ENCODE data around the gene MRTFA. TPM values are rescaled to one million over a fixed set of nuclear protein-coding genes. Genes with fewer than 3 reads are reported as not detected.

Gene MRTFA
- total and polyA plus RNA-seq, 4 donors = 7.5 to 22.0 (median 9.6) TPM

GRCh38 chr22:40616578-40616977, 19.9 kb downstream of the MRTFA start:
- TF ChIP-seq ZBTB33 (IDR thresholded peaks at IDR 0.05) = no peak
- no peak for TF ChIP-seq TAF1 (conservative IDR thresholded peaks at IDR 0.05)
- TF ChIP-seq HNF4A (conservative IDR thresholded peaks at IDR 0.05) = no peak
- 91% methylated on average over 5 of the region's 5 CpGs for WGBS

GRCh38 chr22:40613067-40613466, 23.5 kb downstream of the MRTFA start:
- H3K4me1 ChIP-seq (ENCODE audit: control insufficient read depth in 4 of 4, insufficient read depth in 4 of 4, low read length in 3 of 4) = no peaks in the 10 kb centered on the region

More at GRCh38 chr22:40616578-40616977, 19.9 kb downstream of the MRTFA start:
- Histone ChIP-seq H3K9ac (ENCODE audit: low read depth in 1 of 2, low read length in 2 of 2) (no peak overlapping the region), H3K4me3 (ENCODE audit: low read depth in 1 of 3, low read length in 3 of 3) (no peak overlapping the region), H3K4me1 (ENCODE audit: control insufficient read depth in 4 of 4, insufficient read depth in 4 of 4, low read length in 3 of 4) (no peaks in the 10 kb centered on the region), H3K9me3 (ENCODE audit: control insufficient read depth in 4 of 4, low read length in 3 of 4) (peaks cover 0 to 3% (median 0%) of the 10 kb centered on the region in 4 donors), H3K27ac (ENCODE audit: low read depth in 1 of 2, low read length in 2 of 2) (no peak overlapping the region), H3K36me3 (ENCODE audit: control insufficient read depth in 4 of 4, insufficient read depth in 3 of 4, low read depth in 1 of 4, low read length in 3 of 4) (no peaks in the 10 kb centered on the region), H3K27me3 (ENCODE audit: control insufficient read depth in 4 of 4, insufficient read depth in 4 of 4, low read length in 3 of 4) (no peaks in the 10 kb centered on the region)
- DNase-seq (ENCODE audit: low spot score) = no peak

More at GRCh38 chr22:40613067-40613466, 23.5 kb downstream of the MRTFA start:
- Histone ChIP-seq H3K27me3 (ENCODE audit: control insufficient read depth in 4 of 4, insufficient read depth in 4 of 4, low read length in 3 of 4) (no peaks in the 10 kb centered on the region), H3K9ac (ENCODE audit: low read depth in 1 of 2, low read length in 2 of 2) (no peak overlapping the region), H3K9me3 (ENCODE audit: control insufficient read depth in 4 of 4, low read length in 3 of 4) (no peaks in the 10 kb centered on the region), H3K4me3 (ENCODE audit: low read depth in 1 of 3, low read length in 3 of 3) (no peak overlapping the region), H3K36me3 (ENCODE audit: control insufficient read depth in 4 of 4, insufficient read depth in 3 of 4, low read depth in 1 of 4, low read length in 3 of 4) (no peaks in the 10 kb centered on the region), H3K27ac (ENCODE audit: low read depth in 1 of 2, low read length in 2 of 2) (no peak overlapping the region)
- DNase-seq (ENCODE audit: low spot score) = no peak
- TF ChIP-seq RXRA (IDR thresholded peaks at IDR 0.05) (no peak), FOXA1 (IDR thresholded peaks at IDR 0.05) (no peak), EGR1 (IDR thresholded peaks at IDR 0.05; ENCODE audit: low read depth in 2 of 2) (no peak), GABPA (IDR thresholded peaks at IDR 0.05 in 1 of 2, conservative IDR thresholded peaks at IDR 0.05 in 1 of 2) (no peak), ATF3 (IDR thresholded peaks at IDR 0.05) (no peak), RAD21 (IDR thresholded peaks at IDR 0.05) (no peak), FOXA2 (IDR thresholded peaks at IDR 0.05) (no peak), CTCF (IDR thresholded peaks at IDR 0.05; ENCODE audit: low read depth, low read length, missing input control) (no peak), NR2F2 (IDR thresholded peaks at IDR 0.05) (no peak), TAF1 (conservative IDR thresholded peaks at IDR 0.05) (no peak), MAX (IDR thresholded peaks at IDR 0.05) (no peak), ZBTB33 (IDR thresholded peaks at IDR 0.05) (no peak), YY1 (IDR thresholded peaks at IDR 0.05) (no peak), HNF4G (IDR thresholded peaks at IDR 0.05) (no peak), HNF4A (conservative IDR thresholded peaks at IDR 0.05) (no peak), SP1 (IDR thresholded peaks at IDR 0.05) (no peak), REST (IDR thresholded peaks at IDR 0.05) (no peak), JUND (IDR thresholded peaks at IDR 0.05) (no peak)
